GM18868 (cell line): ENCODE measurements around the gene BRINP1.

Experiments used
- ATAC-seq: cut with Tn5 transposase; IDR thresholded peaks from one replicate; pipeline ENCODE4 v1.9.1; 2021; ENCODE audit warnings: mild to moderate bottlenecking, moderate library complexity; ENCODE audit not compliant: unreplicated experiment

BRINP1 gene, protein sequence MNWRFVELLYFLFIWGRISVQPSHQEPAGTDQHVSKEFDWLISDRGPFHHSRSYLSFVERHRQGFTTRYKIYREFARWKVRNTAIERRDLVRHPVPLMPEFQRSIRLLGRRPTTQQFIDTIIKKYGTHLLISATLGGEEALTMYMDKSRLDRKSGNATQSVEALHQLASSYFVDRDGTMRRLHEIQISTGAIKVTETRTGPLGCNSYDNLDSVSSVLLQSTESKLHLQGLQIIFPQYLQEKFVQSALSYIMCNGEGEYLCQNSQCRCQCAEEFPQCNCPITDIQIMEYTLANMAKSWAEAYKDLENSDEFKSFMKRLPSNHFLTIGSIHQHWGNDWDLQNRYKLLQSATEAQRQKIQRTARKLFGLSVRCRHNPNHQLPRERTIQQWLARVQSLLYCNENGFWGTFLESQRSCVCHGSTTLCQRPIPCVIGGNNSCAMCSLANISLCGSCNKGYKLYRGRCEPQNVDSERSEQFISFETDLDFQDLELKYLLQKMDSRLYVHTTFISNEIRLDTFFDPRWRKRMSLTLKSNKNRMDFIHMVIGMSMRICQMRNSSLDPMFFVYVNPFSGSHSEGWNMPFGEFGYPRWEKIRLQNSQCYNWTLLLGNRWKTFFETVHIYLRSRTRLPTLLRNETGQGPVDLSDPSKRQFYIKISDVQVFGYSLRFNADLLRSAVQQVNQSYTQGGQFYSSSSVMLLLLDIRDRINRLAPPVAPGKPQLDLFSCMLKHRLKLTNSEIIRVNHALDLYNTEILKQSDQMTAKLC

DNA sequence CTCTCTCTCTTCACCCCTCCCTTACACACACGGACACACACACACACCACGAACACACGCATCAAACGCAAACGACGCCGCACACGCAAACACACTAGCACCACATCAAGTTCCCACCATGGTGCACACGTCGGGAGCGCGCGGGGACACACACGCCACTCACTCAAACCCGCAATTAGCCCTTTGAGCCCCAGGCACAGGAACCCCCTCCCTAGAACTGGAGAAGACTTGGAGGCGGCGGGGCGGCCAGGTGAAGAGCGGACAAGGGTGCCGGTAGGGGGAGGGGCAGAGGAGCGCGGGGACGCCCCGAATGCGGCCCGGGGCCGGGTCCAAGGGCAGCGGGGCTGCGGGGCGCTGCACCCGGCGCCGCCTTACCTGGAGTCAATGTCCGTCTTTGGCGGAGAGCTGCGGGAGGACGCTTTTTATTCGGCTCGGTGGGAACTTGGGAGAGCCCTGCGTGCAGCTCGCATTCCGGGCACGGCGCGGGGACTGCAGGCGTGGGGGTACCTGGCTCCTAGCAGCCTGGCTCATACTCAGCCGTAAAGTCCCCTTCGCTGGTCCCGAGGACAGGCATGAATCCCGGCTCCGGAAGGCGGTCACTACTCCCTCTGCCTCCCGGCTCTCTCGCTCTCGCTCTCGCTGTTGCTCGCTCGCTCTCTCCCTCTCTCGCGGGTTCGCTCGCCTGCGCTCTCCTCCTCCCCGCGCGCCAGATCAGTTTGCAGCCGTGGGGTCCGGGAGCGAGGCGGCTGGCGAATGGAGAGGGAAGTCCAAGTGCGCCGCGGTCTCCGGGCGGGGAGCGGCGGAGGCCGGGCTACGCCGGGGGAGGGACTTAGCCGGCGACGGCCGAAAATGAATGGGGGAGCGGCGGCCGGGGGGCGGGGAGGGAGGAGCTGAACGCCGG, at the start of gene BRINP1:
BRINP1 (minus strand) TSS at position 755 of the 901 bp plus-strand sequence. CDS start 56,080 bp downstream, outside the sequence.
- ATAC-seq = no peak

DNA sequence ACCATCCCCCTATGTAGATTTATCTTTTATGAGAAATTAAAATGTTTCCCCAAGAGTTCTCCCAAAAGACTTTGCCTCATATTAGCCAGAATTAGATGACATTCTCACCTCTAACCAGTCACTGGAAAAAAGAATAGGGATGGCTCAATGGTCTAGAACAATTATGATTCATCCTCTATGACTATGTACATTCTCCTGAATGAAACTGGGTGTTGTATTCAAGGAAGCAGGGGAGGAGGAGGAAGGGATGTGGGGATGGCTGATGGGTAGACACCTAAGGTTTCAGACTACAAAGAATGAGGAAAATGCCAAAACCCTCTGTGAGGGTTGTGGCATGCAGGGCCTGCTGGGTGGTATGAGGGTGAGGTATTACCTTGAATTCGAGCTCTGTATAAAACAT, 49.5 kb upstream of the BRINP1 start:
- no peak for ATAC-seq

DNA sequence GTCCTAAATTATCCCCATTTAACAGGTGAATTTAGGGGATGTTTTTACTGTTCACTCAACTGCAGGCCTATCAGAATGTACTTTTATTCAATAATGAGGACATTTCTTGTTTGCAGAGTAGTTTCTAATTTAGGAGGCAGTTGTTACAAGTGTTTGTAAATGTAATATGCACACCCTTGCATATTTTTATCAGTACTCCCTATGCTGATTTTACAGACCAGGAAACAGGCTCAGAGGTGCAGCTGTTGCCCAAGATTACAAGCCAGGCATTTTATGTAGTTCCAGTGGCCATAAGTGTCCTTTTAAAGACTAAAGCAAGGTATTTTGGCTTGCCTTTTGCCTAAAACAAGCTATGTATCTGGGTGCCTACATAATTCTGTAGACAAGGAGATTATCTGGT, 47.6 kb upstream of the BRINP1 start:
- ATAC-seq = no peak

DNA sequence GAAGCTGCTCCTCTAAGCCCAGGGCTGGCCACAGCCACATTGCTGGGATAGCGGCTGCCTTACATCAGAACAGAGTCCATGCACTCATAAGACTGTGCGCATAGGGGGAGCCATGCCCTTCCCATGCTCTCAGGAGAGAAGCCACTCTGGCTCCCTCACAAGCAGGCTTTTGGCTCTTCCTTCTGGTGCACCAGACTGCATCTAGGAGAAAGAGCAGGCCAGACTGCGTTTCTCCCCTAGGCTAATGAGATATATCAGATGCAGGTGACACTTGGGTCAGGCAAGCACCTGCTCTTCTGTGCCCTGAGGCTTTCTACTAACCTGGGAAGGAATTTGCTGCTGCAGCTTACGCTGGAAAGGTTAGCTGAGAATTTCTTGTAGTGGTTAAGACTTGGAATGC, 43.2 kb upstream of the BRINP1 start:
- ATAC-seq = no peak

DNA sequence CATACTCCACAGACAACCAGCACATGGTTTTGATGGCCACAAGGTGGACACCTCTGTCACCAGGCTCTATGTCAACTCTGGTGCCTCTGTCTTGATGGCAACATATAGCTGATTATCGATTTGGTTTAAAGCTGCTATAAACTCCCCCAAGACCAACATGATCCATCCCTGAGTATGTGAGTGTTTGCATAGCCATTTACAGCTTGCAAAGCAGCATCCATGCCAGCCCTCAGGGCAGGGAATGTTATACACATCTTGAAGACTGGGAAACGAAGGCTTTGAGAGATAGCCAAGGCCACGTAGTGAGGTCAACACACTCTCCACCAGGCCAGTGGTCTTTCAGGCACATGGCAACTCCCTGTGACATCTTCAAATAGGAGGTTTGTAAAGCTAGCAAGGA, 40.3 kb upstream of the BRINP1 start:
- ATAC-seq = no peak

DNA sequence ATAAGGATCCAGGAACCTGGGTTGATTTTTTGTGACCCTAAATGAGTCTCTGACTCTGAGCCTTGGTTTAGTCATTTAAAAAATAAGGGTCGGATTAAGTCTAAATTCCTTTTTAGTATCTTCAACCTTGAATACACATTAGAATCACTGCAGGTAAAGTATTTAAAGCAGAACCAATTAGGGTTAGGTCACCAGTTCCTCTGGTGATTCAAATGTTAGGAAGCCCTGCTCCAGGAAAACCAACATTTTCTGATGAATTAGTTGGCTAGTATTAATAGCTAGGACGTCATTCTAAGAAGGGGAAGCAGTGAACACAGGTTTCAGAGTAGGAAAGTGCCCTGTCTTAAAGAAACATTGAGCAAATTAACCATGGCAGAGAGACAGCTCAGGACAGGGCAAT, 31.4 kb upstream of the BRINP1 start:
- ATAC-seq = no peak

DNA sequence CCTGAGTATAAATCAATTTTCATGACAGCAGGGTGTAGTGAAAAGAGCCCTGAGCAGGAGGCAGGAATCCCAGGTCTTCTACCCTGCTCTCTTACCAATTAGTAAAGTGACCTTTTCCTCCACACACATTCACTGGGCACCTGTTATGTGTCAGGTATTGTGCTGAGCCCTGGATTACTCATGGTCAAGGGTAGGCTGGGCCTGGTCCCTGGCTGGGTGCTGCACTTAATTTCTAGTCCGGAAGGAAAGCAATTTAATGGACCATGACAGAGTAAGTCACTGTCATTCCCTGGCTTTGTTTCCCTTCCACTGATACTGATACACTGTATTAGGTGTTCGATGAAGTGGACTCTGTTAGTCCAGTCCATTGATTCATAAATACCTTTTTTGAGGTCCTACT, 29.1 kb upstream of the BRINP1 start:
- no peak for ATAC-seq

DNA sequence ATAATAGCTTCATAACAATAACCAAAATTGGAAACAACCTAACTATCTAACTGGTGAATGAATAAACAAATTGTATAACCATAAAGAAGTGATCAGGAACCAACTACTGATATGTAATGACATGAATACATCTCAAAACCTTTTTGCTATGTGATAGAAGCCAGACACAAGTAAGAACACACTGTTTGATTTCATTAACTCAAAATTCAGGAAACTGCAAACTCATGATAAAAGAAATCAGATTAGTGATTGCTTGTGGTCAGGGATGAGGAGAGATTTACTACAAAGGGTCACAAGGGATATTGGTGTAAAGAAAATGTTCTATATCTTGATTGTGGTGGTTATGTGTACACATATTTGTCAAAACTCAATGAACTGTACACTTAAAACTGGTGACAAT, 22.6 kb upstream of the BRINP1 start:
- ATAC-seq = no peak

DNA sequence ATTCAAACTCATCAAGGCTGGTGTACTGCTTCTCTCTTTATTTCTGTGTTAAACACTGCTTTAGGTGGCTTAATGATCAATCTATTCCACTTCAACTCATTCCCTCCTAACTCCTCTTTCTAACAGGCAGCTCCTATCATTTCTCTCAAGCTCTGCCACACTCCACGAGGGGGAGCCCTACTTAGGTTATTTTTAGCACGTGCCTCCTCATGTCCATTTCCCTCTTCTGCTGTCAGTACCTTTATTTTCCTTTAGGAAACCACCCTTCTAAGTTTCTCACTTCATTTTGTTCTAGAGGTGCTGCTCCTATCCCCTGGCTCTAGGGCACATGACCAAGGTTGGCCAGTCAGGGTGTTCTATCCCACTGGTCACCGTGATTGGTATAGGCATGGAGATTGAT, 6.7 kb upstream of the BRINP1 start:
- no peak for ATAC-seq

DNA sequence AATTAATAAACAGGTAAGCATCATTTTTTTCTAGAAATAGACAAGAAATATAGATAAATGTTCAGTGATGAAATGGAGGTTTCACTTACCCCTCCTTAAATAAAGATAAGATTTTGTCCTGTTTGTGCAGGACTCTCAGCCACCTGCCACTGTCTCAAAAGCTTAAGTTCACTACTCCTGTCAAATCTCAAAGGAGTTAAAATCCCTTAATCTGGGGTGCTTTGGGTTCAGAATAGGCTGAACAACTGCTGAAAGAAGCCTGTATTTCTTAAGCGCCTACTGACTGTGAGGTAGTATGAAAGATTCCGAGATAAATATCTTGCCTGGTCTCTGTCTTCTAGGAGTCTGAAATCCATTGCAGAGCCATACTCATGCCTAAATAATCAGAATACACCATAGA, 3.7 kb upstream of the BRINP1 start:
- ATAC-seq = no peak

DNA sequence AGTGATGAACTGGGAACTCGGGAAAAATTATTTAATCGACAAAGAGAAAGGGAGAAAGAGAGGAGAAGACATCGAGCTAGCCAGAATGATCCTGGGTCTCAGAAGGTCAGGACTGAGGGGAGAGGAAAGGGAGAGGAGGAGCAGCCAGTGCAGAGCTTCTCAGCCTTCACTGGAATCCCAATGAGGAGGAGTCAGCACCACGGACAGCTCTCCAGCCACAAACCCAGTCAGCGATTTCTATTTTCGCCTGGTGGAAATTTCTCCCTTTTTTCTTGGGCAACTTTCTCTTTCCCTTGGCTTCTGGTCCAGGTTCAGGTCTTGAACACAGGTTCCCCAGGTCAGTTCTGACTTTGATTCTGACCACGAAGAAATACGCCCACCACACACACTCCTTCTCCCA, 1.6 kb upstream of the BRINP1 start:
- ATAC-seq = no peak

DNA sequence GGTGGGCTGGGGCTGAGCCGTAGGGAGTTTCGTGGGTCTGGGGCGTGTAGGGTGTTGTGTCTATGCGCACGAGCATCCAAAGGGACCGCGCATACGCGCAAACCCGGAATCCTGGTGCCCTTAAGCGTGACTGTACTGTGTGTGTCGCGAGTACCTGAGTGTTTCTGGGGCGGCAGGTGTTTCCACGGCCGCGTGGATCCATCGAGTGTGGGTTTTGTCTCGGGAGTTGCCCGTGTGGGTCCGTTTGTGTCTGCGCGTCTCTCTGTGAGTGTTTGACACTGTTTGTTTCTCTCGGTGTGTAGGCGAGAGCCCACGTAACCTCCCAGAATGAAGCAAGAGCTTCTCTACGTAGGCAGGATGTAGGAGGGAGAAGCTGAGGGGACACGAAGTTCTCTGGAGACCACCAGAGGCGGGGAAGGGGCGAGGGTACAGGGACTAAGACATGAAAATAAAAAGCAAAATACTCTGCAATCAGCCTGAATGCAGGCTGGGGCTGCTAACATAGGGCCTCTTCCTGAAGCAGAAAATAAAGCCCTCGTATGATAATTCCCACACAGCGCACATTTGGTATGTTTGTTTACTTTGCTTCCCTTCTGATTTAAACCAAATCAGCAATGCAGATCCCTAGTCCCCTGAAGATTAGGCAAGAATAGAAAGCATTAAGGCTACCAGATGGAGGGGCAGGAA, 588 bp upstream of the BRINP1 start:
- no peak for ATAC-seq

DNA sequence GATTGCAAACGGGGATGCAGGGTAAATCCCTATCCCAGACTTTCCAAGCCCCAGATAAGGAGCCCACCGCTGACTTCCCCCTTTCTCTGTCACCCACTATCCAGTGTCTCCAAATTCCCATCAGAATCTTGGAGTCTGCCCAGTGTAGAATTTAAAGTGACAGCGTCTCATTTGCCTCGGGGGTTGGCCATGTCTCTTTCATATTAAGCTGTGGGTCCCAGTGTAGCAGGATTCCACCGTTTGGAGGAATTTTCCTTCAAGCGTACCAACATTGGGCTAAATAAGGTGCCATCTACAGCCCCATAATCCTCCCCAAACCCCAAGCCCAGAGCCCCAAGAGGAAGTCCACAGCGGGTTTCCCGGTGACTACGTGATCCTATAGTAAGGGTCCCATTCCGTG, 1.1 kb downstream of the BRINP1 start:
- ATAC-seq = no peak

DNA sequence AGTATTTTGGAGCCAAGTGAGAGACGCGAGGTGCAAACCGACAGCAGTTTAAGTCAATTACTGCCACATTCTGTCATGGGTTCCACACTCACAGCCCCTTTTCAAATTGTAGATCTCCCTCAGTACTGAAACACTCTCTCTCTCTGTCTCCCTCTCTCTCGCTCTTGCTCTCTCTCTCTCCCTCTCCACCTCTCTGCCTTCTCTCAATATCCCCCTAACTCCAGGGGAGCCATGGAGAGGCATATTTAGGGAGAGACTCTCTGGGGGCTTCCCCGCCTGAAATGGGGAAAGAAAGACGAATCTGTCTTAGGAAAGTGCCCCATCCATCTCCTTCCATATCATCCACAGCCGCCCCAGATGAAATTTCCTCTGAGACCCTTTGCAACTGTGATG, 1.6 kb downstream of the BRINP1 start:
- ATAC-seq = no peak

DNA sequence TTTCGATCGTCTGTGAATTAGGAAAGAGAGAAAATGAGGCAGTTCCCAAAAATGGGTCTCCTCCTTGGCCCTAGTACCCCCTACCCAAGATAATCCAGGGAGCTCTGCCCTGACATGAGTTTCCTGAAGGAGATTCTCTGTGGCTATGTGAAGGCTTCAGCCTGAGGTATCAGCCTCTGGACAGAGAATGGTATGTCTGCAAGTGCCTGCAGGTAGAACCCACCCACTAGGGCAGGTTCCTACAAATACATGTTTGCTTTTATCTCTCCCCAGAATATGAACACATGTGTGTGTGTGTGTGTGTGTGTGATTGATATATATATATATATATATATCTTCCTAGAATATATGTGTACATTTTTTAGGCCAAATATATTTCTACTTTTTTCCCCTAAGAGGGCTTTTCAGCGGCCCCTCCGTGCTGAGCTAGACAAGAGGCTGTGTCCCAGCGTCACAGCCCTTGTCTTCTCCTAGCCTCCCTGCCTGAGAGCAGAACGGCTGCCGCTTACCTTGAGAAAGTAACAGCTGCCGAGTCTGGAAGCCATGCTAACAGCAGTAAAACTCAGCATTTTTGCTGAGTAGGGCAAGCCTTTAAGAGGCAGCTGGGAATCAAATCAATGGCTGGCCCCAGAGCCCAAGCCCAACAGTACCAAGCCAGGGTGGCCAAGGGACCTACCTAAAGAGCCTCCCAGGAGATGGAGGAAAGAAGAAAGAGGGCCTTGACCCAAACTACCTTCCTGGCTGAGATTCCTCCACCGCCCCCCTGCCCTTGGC, 2.1 kb downstream of the BRINP1 start:
- no peak for ATAC-seq

DNA sequence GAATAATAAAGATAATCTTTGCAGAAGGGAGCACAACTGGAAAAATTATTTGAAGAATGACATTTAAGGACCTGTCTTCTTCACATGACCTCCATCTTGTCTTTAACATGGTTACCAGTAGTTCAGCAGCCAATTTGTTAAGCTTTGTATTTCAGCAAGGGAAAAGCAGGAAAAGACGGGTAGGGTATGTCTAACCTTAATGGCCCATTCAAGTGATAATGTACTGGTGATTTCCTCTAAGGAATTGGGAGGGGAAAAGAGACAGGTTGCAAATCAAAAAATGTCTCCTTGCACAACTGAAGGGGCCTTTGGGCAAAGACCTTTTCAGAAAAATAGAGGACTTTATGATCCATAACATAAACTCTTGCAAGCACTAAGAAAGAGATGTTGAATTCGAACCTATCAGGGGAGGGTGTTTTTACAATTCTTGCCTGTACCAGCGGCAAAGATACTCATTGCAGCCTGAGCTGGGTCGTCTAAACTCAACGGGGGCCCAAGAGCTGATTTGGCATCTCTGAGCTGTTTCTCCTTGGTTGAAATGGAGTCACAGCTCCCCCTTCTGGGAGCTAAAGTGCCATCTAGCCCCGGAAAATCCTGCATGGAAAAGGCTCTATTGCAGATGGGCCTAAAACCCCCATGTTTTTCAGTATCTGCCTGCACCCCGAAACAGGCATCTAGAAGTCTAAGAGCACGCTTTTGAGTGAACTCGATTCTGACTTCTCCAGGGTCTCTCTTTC, 3.8 kb downstream of the BRINP1 start:
- ATAC-seq = no peak

DNA sequence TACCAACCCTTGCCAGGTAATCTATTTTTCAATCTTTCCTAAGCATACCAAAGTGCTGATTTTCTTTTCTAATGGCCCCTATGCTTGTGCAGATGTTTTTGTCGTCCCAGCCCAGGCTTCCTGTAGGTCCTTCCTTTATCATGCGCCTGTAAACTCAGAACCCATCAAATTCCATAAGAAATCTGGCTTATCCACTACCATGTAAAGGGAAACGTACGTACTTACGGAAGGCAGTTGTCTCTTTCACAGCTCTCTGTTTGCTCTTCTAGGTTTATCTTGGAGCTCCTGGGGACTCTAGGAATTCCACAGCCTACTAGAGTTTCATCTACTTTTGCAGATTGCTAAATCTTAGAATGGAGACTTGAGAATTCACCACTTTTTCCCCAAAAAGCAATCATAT, 9.0 kb downstream of the BRINP1 start:
- no peak for ATAC-seq

DNA sequence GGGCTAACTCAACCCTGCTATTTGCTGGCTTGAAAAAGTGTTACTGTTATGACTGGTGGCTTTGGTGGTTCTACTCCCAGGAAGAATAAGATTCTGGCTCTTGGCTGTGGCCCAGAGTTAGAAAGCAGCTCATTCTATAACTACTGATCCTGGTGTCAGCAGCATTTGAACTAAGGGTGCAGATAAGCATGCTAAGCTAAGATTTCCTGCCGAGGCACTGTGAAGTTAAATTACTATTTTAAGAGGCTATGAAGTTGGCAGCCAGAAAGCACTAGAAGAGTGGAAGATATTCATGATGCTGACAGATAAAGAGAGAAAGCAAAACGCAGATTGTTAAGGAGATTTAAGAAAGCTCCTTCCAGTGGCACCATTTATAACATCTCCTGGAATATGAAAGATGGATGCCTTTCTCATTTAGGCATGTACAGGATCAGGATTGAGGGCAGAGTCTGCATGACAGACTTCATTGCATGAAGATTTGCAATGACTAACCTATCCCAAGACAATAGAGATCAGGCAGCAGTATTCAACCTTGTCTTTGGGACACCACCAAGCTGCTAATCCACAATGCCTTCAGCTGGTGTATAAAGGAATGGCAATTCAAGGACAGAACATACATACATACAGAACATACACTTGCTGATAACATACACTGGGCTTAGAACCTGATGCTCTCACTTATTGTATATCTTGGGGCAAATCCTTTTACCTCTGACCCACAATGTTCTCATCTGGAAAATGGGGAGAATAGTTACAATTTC, 11.7 kb downstream of the BRINP1 start:
- no peak for ATAC-seq
